Central memory CD4-positive, alpha-beta T cell (primary cell): Measurements from ENCODE around the gene LGR6.
"Not testable (repeated sequence)": the region's sequence is repeated elsewhere in the genome, so short reads cannot be mapped to it uniquely, and the experiment has no call there.

Experiments used
- DNase-seq: peaks from one replicate; pipeline ENCODE4 v3.0.0; 2022

The LGR6 gene

DNA sequence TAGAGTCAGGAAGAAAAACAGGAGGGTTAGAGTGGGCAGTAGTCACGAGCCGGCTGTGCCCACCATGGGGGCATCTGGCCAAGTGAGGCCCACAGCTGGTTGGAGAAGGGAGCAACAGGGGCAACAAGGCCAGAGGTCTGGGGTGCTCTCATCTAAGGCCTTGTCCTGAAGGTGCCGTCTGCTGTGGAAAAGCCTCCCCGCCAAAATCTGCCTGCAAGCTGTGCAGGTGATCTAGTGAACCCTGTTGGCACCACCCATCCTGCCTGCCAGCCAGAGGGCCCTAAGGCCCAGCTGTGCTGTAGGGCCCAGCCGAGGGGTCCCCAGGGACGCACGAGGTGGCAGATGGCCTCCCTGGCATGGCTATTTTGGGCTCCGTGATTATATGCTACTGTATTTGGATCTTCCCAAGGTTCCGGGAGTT is 51.3 kb downstream of the LGR6 start:
- no peak for DNase-seq

DNA sequence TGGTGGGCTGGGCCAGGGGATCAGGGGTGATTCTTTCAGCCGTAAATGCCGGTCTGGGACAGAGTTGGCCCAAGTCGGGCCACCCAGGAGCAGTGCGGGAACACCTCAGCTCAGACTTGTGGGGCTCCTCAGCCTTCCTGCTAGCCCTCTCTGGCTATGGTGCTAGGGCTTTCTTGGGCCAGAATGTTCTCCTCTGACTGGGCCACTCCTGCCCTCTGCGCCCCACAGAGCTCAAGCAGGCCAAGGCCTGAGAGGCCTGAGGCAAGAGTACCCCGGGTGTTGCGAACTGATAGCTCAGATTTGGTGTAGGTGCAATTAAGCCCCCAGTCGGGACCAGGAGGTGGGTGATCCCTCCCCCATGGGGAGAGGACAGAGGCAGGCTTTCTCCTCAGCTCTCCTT is 51.8 kb downstream of the LGR6 start:
- no peak for DNase-seq

- DNase-seq = no peak
These were observed 53.5 kb downstream of the LGR6 start for GRCh38 chr1:202247104-202247503.

DNA sequence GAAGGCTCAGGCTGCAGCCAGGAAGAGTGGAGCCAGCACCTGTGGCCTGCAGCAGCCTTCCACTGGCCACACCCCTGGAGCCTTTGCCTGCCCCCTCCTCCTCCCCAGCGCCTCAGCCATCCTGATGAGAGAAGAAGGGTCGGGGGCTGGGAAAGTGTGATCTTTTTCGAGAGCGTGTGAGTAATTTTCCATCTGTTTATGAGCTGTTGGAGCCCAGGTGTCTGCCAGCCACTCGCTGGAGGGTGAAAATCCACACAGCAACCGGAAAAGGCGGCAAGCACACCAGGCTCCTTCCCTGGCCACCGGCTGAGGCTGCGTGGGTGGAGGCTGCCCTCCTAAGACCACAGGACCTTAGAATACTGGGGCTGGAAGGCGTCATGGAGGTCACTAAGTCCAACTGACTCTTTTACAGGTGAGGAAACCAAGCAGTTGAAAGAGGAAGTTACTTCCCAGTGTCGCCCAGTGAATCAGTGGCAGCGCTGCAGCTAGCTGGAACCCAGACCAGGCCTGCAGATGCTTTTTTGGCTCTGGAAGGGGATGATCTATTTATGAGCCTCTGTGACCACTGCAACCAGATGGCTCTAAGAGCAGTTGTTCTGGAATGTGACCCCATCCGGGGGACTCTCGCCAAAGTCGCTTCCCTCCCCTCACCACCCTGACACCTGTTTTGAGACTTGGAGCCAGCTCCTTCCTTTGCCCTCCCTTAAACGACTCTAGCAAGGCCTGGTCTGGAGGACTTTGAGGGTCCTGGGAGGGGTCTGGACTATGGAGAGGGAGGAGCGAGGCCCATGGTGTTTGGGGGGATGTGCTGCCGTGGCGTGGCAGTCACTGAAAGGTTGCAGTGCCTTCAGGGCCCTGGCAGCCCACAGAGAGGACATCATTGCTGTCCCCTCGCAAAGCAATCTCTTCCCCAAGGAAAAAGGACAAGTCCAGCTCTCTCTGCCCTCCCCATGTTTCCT is 54.5 kb downstream of the LGR6 start:
- no peak for DNase-seq

DNA sequence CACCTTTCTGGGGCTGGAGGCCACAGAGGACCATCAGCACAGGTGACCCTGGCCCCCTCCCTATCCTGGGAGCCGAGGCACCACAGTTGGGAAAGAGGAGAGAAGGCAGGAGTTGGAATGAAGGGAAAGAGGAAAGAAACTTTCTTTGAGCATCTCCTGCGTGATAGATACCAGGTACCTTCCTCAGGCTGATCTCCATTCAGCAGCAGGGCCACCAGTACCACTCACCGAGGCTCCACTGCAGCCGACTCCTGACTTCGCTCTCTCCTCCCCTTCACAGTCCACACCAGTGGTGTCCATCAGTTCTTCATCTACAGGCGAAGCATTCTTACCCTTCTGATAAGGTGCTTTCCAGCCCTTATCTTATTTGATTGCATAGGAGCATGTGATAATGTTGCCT is 55.3 kb downstream of the LGR6 start:
- DNase-seq = no peak

GRCh38 chr1:202249436-202249835 is 55.8 kb downstream of the LGR6 start:
- DNase-seq = no peak

DNA sequence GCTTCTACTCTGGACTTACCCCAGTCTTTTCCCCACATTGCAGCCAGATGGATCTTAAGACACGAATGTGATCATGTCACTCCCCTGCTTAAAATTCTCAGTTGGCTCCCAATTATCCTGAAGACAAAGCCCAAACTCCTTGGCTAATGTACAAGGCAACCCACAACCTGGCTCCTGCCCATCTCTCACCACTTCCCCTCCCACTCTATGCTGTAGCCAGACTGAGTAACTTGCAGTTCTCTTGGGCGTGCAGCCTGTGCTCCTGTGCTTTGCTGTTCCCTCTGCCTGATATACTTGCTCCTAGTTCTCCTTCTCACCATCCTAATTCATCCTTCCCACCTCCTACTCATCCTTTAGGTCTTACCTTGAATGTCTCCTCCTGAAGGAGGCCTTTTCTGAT is 56.2 kb downstream of the LGR6 start:
- no peak for DNase-seq

GRCh38 chr1:202250982-202251381 is 57.4 kb downstream of the LGR6 start:
- no peak for DNase-seq

- DNase-seq = no peak
These were observed 58.0 kb downstream of the LGR6 start for GRCh38 chr1:202251424-202252256.

DNA sequence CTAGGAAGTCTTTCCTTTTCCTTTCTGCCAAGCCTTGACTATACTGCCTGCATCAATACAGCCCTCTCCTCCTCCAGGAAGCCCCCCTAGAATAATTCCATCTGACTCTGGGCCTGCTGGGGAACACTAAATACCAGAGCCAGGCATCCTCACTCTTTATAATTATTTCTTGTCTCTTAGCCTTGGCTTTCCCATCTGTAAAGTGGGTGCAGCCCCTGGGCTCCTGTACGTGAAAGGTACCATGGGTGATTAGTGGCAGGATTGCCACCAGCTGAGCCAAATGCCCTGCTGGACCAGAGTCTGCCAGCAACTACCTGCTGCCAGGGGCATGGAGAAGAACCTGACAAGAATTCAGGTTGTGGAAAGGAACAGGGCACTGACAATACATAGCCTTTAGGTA is 58.7 kb downstream of the LGR6 start:
- DNase-seq = no peak

DNA sequence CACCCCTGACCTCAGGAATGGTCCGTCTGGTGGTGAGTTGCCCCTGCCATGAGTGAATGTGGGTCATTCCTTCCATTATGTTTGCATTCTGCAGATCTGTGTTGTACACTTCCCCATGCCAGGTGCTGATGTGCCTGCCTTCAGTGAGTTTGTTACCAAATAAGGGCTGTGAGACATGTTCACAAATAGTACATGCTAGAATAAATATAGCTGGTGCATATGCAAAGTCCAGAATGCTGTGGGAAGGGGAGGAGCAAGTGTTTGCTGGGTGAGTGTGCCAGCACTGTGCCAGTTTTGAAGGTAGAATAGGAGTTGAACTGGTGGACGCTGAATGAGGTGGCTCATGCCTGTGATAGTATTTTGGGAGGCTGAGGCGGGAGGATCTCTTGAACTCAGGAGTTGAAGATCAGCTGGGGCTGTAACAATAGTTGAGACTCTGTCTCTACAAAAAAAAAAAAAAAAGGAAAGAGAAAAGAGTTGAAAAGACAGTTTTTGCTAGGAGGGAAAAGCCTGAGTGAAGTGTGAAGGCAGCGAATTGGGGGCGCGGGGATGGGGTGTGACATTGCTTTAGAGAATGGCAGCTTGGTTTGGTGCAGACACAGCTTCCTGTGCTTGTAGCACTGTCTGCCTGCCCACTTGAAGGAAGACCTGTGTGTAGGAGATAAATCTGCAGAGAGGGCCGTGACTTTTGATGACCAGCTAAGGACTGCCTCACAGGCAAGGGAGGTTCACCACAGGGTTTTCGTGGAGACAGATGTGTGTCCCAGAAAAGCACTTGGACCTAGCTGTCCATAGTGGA is 61.1 kb downstream of the LGR6 start:
- no peak for DNase-seq

GRCh38 chr1:202255343-202255742 is 61.7 kb downstream of the LGR6 start:
- no peak for DNase-seq

GRCh38 chr1:202259705-202260104 is 66.1 kb downstream of the LGR6 start:
- no peak for DNase-seq

- not testable (repeated sequence) for DNase-seq
These were observed 67.8 kb downstream of the LGR6 start for GRCh38 chr1:202261209-202261958.

- DNase-seq = no peak
These were observed 70.0 kb downstream of the LGR6 start for GRCh38 chr1:202263628-202264027.

DNA sequence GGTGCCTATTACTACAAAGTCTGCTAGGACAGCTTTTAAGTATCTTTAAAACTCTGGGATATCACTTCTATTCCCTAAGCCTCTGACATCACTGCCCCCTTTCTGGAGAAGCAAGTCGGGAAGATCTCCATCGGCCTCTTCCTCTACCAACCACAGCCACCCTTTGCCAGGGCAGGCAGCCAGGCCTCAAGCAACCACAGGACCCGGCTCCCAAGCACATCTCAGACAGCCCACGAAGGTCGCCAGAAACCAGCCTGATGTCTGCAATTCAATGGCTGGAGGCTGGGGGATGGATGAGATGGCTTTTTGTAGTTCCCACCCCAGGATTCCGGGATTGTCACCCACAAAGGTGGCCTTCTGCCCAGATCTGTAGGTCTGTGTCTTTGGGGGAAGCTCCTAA is 70.7 kb downstream of the LGR6 start:
- DNase-seq = no peak

DNA sequence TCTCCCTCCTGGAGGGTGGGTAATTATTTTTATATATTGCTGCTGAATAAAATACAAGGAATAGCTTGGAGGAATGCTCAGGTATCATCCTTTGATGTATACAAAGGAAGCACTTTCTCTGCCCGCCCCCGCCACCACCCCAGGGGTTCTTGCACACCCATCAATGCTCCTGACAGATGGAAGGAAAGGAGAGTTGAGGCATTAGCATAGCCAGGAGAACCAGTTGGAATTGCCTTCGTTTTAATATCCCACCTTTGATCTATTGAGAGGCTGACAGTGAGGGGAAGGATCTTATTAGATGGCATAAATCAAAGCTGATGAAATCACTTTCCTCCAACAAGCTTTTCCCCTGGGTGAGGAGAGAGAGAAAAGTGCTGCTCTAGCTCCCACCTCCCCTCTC is 71.1 kb downstream of the LGR6 start:
- no peak for DNase-seq

DNA sequence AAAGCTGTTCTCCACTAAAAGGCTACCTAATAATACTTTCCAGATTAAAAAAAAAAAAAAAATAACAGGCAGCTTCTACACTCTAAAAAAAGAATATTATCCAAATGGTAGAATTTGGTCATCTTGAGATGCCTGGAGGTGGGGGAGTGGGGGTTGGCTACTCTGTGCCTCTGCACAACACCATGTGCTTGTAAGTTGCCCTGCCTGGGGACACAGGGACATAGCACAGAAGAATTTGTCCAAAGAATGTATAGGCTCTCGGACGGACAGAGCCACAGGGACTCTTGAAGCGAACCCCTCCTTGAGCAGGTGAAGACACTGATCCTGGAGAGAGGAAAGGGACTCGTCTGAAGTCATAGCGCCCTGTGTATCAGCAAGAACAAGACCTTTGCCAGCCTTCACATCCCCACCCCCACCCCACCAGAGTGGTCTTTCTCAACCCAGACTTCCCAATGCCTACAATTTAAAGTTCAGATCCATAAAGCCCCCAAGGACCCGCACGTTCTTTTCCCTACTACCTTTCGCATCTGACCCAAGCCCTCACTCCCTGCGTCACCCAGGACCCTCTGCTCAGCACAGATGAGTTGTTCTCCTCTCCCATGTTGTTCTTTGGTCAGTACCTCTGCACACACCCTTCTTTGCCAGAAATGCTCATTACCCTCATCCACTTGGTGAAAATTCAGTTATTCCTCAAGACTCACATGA is 72.6 kb downstream of the LGR6 start:
- no peak for DNase-seq

DNA sequence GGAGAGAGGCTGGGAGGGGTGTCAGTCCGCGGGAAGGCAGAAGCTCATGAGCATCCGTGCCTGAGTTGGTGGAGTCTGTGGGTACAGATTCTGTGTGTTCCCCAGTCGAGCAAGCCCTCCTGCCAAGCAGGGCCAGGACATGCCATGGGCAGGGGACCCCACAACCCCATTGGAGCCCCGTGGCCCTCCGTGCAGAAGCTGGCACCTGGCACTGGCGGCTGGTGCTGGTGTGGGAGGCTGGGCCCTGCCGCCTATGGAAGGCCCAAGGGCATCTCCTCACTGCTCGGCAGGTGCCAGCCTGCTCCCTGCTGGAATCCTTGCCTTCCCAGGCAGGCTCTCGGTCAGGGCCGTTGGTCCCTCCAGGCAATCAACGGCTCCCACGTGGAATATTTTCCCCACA is 74.4 kb downstream of the LGR6 start:
- DNase-seq = no peak

DNA sequence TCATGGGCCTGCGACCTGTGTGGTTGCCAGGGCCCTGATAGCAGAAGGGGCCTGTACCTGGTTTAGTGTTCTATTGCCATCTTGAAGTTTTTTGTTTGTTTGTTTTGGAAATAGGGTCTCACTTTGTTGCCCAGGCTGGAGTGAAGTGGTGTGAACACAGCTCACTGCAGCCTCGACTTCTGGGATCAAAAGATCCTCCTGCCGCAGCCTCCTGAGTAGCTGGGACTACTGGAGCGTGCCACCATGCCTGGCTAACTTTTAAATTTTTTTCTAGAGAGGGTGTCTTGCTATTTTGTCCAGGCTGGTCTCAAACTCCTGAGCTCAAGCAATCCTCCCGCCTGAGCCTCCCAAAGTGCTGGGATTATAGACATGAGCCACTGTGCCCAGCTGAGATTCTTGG is 75.2 kb downstream of the LGR6 start:
- no peak for DNase-seq

DNA sequence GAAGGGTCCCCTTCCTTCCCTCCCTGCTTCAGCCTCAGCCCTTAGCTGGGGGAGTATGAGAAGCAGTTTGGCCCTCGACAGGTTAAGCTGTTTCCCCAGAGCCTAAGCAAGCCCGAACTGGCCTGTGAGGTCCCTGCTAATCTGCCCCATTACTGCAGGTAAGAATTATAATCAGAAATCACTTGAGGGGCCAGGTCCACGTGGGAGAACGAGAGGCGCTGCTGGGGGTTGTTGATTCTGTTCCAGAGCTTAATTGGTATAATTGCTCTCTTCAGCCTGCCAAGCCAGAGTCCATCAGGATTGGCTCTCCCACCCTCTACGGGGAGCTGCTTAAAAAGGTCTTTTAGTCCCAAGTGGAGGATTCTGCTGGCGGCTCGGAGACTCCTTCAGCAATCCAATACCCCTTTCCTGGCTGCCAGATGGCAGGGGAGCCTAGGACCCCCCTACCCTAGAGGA is 77.3 kb downstream of the LGR6 start:
- DNase-seq = no peak
